ENCODE results near the gene SLC7A4. TPM values are rescaled to one million over a fixed set of nuclear protein-coding genes. Genes with fewer than 3 reads are reported as not detected.

The SLC7A4 gene
- total RNA-seq, 1 donor from 2014 or later = 0.51 TPM

DNA sequence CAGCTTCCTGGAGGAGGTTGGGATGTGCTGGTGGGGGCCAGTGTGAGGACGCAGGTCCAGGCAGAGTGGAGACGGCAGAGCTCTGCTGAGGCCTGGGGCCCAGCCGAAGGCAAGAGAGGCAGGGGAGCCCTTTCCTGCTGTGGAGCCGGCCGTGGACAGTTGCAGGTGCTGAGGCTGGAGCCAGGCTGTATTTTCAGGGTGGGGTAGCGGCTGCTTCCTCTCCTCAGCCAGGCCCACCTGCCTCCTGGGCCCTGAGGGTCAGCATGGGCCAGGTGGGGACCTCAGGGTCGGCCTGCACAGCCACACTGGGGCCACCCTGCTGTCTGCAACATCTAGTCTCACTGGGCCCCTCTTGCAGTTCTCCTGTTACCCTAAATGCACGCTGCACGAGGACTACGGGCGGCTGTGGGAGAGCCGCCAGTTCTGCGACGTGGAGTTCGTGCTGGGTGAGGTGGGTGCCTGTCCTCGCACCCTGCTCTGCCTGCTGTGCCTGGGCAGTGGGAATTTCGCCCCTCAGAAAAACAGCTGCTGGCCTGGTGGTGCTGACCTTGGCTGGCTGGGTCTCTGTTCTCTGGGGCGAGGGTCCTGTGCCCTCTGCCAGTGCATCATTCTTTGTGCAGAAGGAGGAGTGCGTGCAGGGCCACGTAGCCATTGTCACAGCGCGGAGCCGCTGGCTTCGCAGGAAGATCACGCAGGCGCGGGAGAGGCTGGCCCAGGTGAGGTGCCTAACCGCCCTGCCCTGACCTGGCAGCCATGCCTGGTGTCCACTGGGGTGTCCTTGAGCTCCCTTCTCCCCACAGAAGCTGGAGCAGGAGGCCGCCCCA, 38.8 kb downstream of the SLC7A4 start:
- ATAC-seq (no peak), DNase-seq (ENCODE audit: missing footprints) (peak; percentile 26)
- intact Hi-C loops (cut with DNase I) = no loop called here

DNA sequence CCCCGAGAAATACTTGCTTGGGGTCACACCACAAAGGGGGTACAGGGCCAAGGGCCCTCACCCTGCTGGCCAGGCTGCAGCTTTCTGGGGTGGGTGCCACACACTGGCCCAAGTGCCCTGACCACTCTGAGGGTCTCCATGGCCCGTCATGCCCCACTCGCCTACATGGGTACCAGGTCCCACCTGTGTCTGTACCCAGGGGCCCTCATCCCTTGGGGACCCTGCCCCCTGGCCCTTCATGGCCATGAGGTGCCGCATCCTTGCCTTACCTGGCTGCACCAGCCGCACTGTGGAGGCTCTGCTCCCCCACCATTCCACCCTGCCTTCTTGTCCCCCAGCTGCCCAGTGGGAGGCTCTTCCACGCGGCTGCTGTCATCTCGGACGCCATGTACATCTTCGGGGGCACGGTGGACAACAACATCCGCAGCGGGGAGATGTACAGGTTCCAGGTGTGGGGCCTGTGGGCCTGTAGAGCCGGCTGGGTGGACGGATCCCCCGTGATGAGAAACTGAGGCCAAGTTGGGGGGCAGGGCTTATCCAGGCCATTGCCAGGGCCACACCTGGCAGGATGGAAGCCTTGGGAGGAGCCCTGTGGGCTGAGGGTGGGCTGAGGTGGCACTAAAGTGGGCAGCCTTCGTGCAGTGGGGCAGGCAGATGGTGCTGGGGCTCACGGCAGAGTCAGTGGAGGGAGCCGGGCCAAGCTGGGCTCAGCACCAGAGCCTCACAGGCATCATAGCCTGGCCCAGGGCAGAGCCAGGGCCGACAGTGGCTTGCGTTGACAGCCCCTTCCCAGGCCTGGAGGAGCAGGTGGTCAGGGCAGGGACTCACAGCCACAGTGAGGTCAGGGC, 39.7 kb downstream of the SLC7A4 start:
- DNase-seq (ENCODE audit: missing footprints) = peak; percentile 48
- intact Hi-C loops (cut with DNase I) = no loop called here
- ATAC-seq = no peak

DNA sequence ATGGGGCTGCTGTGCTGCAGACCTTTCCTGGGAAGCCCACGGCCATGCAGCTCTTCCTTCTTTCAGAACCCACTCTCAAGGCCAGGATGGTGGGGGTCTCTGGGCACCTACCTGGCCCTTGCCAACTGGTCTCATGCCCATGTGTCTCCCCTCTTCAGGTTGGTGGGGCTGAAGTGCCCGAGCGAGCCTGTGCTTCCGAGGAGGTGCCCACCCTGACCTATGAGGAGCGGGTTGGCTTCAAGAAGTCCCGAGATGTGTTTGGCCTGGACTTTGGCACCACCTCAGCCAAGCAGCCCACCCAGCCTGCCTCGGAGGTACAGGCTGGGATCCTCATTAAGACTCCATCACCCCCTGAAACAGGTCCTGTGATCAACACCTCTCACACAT, 40.3 kb downstream of the SLC7A4 start:
- intact Hi-C loops (cut with DNase I) = no loop called here
- ATAC-seq = no peak

DNA sequence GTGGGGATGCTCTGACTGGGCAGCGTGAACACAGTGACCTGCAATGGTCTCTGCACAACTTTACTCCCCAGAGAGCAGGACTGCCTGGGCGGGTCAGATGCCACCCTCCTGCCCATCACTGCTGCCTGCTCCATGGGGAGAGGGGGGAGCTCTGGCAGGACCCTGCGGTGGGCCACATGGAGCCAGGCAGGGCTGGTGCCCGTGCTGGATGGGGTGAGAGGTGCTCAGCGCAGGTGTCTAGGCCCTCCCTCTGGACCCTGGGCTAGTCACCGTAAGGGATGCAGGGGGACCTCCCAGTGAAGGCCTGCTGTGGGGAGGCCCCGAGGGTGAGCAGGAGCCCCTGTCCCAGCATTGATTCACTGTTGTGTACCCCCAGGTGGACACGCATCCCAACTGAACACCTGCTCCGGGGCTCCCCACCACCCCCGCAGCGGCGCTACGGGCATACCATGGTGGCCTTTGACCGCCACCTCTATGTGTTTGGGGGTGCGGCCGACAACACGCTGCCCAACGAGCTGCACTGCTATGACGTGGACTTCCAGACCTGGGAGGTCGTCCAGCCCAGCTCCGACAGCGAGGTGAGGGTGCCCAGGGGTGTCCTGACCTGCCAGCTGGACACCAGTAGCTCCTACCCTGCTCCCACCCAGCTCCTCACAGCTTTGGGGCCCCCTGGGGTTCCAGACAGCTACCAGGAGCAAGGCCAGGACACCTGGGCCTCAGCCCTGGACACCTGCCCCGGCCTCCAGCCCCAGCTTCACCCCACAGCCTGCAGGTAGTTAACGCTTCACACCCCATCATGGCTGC, 40.9 kb downstream of the SLC7A4 start:
- ATAC-seq (no peak), DNase-seq (ENCODE audit: missing footprints) (no peak)
- intact Hi-C loops (cut with DNase I) = no loop called here

More for the DNA sequence above, 40.3 kb downstream of the SLC7A4 start:
- DNase-seq (ENCODE audit: missing footprints) = peak; percentile 44

DNA sequence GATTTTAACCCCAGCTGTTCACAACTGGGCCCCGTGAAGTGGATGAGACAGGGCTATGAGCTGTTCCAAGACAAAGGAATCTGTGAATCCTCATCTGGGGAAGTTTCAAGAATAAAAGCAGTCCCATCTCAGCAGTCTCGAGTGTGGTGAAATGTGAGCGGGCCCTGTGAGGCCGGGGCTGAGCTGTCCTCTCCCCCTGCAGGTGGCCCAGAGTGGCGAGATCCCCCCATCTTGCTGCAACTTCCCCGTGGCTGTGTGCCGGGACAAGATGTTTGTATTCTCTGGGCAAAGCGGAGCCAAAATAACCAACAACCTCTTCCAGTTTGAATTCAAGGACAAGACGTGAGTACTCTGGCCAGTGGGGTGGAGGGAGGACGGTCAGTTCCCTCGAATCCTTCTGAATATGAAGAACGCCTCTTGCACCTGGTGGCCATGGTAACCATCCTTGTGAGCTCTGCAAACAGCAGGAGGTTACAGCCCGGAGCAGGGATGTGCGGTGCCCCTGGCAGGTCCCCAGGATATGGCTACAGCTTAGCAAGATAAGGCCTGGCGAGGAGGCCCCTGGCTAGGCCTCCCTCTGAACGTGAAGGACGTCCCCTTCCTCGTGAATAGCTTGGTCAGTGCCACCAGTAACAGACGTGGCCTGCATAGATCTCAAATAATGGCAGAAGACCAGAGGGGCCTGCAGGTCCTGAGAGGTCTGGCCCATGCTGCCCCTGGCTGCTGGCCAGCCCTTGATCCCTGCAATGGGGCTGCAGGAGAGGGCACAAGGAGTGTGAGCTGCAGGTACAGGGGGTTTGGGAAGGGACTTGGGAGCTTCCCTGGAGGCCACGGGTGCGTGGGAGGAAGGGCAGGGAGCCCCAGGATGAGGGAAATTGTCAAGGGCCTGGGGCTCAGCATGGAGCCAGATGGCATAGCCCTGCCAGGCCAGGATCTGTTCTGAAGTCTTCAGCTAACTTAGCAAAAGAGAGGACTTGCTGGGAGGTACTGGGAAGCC, 41.9 kb downstream of the SLC7A4 start:
- ATAC-seq = no peak
- intact Hi-C loops (cut with DNase I) = no loop called here
- no peak for DNase-seq (ENCODE audit: missing footprints)

DNA sequence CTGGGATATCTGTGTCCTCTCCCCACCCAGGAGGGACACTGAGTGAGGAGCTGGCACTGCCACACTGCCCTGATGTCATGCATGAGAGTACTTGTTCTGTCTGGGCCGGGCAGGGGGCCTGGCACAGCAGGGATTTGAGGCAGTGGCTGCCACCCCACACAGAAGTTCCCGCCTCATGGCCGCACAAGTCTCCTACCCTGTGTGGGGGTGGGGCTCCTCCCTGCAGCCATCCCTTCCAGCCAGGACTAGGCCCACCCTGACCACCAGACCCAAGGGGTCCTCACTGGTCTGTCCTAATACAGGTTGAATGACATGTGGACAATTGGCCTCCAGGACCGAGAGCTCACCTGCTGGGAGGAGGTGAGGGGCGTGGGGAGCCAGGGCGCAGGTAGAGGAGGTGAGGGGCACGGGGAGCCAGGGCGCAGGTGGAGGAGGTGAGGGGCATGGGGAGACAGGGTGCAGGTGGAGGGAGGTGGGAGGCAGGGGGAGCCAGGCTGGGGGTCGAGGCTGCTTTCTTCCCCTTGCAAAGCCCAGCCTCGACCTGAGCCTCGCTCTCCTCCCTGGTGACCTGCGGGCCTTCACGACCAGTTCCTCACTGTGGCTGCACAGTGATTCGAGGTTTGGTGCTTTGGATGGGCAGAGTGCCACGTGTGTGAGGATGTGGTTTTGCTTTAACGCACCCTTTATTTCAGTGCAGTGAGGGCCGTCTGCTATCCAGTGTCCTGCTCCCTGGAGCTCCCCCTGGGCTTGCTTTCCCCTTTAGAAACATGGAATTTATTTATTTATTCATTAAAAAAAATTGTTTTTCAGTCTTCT, 42.8 kb downstream of the SLC7A4 start:
- intact Hi-C loops (cut with DNase I) = no loop called here
- ATAC-seq = no peak
- no peak for DNase-seq (ENCODE audit: missing footprints)

DNA sequence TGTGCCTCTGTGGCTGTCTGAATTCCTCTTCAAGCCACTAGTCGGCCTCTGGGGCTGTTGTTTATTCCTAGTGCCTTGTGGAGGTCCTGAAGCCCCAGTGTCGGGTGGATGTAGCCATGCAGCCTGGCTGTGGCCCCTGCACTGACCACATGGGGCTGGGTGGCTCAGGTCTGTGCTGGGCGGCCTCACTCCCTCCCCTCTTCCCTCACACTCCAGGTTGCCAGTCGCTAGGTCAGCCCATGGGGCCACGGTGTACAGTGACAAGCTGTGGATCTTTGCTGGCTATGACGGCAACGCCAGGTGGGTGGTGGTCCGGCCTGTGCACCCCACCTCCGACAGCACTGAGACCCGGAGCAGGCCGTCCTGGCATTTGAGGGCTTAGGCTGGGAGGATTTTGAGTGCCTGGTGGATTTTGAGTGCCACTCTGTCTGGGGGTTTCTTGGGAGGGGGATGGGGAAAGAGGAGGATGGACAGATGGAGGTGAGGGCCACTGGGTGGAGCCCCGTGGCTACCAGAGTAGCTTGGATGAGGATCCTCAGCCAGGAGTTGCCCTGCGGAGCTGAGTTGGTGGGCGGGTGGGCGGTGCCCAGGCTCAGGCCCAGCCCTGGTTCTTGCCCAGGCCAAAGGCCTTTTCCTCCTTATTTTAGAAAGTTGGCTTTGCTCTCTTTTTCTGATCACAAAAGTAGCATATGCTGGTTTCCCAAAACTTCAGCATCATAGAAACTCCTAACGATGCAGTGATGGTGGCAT, 43.6 kb downstream of the SLC7A4 start:
- no peak for DNase-seq (ENCODE audit: missing footprints)
- intact Hi-C loops (cut with DNase I) = no loop called here

DNA sequence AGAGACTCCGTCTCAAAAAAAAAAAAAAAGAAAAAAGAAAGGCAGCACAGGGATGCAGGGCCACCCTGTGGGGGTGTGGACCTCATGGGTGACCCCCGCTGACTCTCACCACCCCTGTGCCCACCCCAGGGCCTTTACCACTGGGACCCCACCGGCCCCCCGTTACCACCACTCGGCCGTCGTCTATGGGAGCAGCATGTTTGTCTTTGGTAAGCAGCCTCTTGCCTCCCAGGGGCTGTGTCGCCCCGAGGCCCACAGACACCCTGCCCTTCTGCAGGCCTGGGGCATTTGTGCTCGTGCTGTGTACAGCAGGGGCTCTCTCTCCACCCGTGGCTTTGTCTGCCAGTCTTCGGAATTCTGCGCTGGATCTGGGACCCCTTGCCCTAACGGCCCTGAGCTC, 45.0 kb downstream of the SLC7A4 start:
- DNase-seq (ENCODE audit: missing footprints) (no peak), ATAC-seq (no peak)
- intact Hi-C loops (cut with DNase I) = no loop called here

More for the DNA sequence above, 43.6 kb downstream of the SLC7A4 start:
- no peak for ATAC-seq

DNA sequence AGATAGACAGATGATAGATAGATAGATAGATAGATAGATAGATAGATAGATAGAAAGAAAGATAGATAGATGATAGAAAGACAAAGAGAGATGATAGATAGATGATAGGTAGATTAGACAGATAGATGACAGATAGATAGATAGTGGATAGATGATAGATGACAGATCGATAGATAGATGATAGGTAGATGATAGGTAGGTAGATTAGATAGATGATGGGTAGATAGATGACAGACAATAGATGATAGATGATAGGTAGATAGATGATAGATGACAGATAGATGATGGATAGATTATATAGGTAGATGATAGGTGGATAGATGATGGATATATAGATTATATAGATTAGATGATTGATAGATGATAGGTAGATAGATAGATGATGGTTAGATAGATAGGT, 46.0 kb downstream of the SLC7A4 start:
- intact Hi-C loops (cut with DNase I) = no loop called here

DNA sequence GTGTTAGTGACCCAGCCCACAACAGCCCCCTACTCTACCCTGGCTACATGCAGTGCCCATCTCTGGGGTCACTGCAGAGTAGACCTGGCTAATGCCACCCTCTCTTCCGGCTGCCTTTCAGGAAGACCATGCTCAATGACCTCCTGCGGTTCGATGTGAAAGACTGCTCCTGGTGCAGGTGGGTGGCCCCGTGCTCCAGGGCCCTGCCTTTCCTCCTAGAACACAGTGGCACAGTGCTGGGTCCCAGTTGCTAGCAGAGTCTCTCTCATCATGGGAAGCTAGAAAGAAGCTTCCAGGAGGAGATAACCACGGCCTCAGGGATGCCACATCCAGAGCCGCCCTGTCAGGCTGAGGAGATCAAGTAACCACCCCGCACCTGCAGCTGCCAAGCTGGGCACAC, 46.6 kb downstream of the SLC7A4 start:
- intact Hi-C loops (cut with DNase I) = no loop called here
- no peak for DNase-seq (ENCODE audit: missing footprints)
- no peak for ATAC-seq

More for the DNA sequence above, 46.0 kb downstream of the SLC7A4 start:
- no peak for ATAC-seq
- DNase-seq (ENCODE audit: missing footprints) = no peak

DNA sequence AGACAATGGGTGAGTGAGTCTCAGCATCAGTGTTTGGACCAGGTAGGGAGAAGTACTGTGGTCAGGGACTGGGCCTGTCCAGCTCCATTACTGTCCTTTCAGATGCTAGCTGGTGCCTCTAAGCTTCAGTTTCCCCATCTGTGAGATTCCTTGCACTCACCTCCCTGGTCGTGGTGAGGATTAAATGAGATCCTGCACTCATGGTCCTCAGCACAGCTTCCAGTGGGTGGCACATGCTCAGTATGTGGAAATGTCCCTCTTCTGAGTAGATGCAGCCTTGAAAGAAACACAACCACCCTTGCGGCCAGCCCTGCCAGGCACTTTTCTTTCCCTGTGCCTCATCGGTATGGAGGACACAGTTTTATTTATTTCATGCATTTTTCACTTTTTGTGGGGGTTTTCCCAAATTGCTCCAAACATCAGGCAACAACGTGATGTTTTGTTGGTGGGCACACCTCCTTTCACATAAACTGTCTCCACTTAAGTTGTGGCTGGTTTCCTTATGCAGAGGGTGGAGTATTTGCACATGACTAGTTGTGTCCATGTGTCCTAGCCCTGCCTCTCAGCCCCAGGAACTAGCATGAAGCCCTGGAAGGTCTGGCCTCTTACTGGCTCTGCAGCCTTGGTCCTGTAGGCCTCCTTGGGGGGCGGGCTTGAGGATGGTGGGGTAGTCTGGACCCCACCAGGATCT, 49.1 kb downstream of the SLC7A4 start:
- no peak for ATAC-seq
- intact Hi-C loops (cut with DNase I) = no loop called here

DNA sequence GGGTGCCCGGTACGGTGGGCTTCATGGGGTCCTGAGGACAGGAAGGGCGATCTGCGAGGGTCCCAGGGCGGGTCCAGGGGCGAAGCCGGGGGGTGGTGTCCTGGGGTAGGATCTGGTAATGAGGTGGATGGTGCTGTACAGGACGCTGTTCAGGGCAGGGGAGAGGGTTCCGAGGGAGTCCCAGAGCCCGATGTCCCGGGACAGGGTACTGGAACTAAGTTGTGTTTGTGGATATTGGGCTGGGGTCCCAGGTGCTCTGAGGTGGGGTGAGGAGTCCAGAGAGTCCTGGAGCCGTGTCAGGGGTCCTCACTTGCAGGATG, 49.8 kb downstream of the SLC7A4 start:
- DNase-seq (ENCODE audit: missing footprints) (no peak), ATAC-seq (no peak)
- intact Hi-C loops (cut with DNase I) = loop anchor here (1.0 kb wide), 1 partner anchor 19 kb away; no protein-coding TSS in a partner anchor

More for the DNA sequence above, 49.1 kb downstream of the SLC7A4 start:
- no peak for DNase-seq (ENCODE audit: missing footprints)

DNA sequence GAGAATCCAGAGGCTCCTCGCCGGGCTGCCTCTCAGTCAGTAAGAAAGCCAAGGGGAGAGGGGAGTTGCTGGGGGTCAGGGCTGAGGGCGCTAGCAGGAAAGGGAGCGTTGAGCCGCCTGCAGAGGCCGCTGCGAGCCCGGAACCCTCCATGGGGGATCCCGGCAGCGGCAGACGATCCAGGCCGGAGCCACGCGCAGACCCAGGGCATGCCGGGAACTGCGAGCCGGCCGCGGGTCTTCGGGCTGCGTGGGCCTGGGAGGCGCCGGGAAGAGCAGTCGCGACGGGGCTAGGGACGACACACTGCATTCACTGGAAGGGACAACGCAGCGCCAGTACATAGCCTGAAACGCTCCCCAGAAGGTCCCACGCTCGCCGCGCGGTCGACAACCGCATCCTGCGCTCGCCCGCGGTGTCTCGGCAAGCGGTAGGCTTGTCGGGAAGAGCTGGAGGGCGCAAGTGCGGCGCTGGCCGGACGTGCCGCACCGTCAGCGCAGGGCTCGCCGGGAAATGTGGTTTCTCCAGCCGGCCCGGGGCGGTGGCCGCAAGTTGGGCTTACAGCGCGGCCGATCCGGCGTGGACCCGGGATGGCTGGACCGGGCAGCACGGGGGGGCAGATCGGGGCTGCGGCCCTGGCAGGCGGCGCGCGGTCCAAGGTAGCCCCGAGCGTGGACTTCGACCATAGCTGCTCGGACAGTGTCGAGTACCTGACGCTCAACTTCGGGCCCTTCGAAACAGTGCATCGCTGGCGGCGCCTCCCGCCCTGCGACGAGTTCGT, 50.4 kb downstream of the SLC7A4 start, which contains the start of gene LZTR1:
LZTR1 (plus strand) TSS at position 511 of the 776 bp plus-strand sequence; CDS start at position 586, 75 bp downstream.
- ATAC-seq = peak; percentile 94
- intact Hi-C loops (cut with DNase I) = loop anchor here (1.0 kb wide), 1 partner anchor 19 kb away; no protein-coding TSS in a partner anchor
- DNase-seq (ENCODE audit: missing footprints) = peak; percentile 94

DNA sequence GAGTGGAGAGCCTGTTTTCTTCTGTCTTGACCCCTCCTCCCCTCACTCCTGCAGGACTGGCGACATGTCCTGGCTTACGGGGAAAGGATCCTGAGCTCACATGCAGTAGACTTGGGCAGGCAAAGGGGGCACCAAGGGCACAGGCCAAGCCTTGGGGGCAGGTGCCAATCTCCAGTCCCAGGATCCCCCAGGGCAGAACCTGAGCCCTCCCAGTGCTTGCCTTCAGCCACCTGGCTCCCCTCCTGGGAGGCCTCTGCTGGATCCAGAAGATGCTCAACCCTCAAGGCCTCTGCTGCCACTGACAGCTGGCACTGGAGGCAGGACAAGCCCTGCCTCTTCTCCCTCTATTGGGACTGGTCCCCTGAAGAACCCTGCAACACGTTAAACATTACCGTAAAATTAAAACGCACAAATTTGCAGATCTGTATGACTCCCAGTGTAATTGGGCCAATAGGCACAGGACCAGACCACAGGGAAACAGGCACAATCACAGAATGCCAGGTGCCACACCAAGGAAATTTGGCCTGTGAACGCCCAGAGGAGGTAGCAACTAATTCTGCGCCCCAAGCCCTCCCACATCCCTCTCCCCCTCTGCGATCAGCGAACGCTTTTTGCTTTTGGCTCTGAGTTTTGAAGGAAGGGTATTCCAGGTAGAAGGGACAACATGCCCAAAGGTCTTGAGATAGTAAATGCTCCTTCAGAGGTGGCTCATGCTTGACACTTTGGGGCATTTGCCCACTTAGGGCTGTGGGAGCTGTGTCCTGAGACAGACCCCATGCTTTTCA, 51.2 kb downstream of the SLC7A4 start:
- DNase-seq (ENCODE audit: missing footprints) (no peak), ATAC-seq (no peak)
- intact Hi-C loops (cut with DNase I) = no loop called here
